ENCODE results near the gene G2E3. TPM values are rescaled to one million over a fixed set of nuclear protein-coding genes. Genes with fewer than 3 reads are reported as not detected.

G2E3 gene
- total and polyA plus RNA-seq, 2 of the 4 experiments (the other 2 are of a cell fraction), result 9.6 to 19.4 TPM

DNA sequence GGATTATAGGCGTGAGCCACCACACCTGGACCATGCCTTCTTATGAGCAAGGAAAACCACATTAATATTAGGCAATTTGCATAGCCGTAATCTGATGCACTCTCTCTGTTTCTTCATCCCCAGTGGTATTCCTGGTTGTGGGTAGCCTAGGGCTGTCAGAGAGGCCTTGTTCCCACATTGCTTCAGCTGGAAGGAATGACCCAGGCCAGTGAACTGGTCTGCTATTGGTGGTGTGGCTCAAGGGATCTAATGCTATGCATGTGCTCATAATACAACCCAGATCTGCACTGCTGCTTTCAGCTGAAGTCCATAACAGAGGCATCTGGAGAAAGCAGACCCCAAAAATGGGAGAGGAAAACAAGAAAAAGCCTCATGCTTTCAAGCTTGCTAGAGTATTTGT, 33.1 kb upstream of the G2E3 start:
- no peaks in the 10 kb centered on the region for H3K9me3 ChIP-seq (ENCODE audit: control insufficient read depth, insufficient read depth, low read length)
- intact Hi-C loops (cut with micrococcal nuclease), result no loop called here
- H4K20me1 ChIP-seq (ENCODE audit: insufficient read depth, low read length), result no peaks in the 10 kb centered on the region
- H3K4me3 ChIP-seq (ENCODE audit: insufficient read depth, low read depth, low read length), result no peak overlapping the region
- CTCF ChIA-PET, result no interaction called here
- in situ Hi-C loops (cut with MboI; ENCODE audit: low sequenced_read_pairs), result no loop called here
- H3K36me3 ChIP-seq (ENCODE audit: control insufficient read depth, insufficient read depth, low read length), result no peaks in the 10 kb centered on the region
- H3K14ac ChIP-seq (replicated peaks; ENCODE audit: low read depth, low read length), result no peak overlapping the region
- POLR2A ChIA-PET (ENCODE audit: unreplicated experiment), result no interaction called here
- no peak overlapping the region for H4K8ac ChIP-seq (ENCODE audit: low read depth in 2 of 2, low read length in 2 of 2)
- no peak for TF ChIP-seq MAFK (IDR thresholded peaks at IDR 0.05; ENCODE audit: low read depth, low read length)
- no peak for TF ChIP-seq BHLHE40 (IDR thresholded peaks at IDR 0.05; ENCODE audit: low read depth, low read length)
- TF ChIP-seq NFE2L2 (IDR thresholded peaks at IDR 0.05; ENCODE audit: low read depth, low read length), result no peak
- no peak for TF ChIP-seq FOS (IDR thresholded peaks at IDR 0.05; ENCODE audit: low read depth, low read length)
- TF ChIP-seq CEBPB (IDR thresholded peaks at IDR 0.05; ENCODE audit: low read depth, low read length), result no peak
- no peak for TF ChIP-seq RCOR1 (IDR thresholded peaks at IDR 0.05; ENCODE audit: insufficient replicate concordance, low read length)
- no peak overlapping the region for H2BK15ac ChIP-seq (ENCODE audit: low read depth, low read length)
- no peak overlapping the region for H3K27ac ChIP-seq (ENCODE audit: insufficient read depth, low read length)
- DNase-seq, result peak; percentile 14
- dilution Hi-C loops (cut with HindIII; ENCODE audit: low sequenced_read_pairs, unreplicated experiment), result no loop called here
- no peak overlapping the region for H3K56ac ChIP-seq (ENCODE audit: extremely low read depth, insufficient read depth, low read length)
- no TSS peak for BruUV-seq (replicated peaks)
- no peak overlapping the region for H2BK5ac ChIP-seq (ENCODE audit: low read depth, low read length, poor library complexity, severe bottlenecking)
- H3K4me1 ChIP-seq (ENCODE audit: control insufficient read depth, insufficient read depth, low read length), result no peaks in the 10 kb centered on the region
- H3K9me1 ChIP-seq (ENCODE audit: insufficient read depth, low read length), result no peaks in the 10 kb centered on the region
- H2AFZ ChIP-seq (replicated peaks; ENCODE audit: low read length, poor library complexity), result no peak overlapping the region
- no peak overlapping the region for H3K4ac ChIP-seq (ENCODE audit: low read depth, low read length)
- no peak overlapping the region for H3K4me2 ChIP-seq (ENCODE audit: low read depth, low read length)
- H3K18ac ChIP-seq (ENCODE audit: low read depth, low read length), result no peak overlapping the region
- WGBS, 2 experiments (ENCODE audit: extremely low coverage in 2 of 2, insufficient read length in 1 of 2), result no CpG with 5 or more reads among the region's 2 CpGs
- H3K9ac ChIP-seq (ENCODE audit: low read depth, low read length), result no peak overlapping the region
- H2AK5ac ChIP-seq (ENCODE audit: low read depth, low read length), result no peak overlapping the region
- no peaks in the 10 kb centered on the region for H3K27me3 ChIP-seq (ENCODE audit: control insufficient read depth, insufficient read depth, low read length)
- H4K5ac ChIP-seq (ENCODE audit: low read depth, low read length), result no peak overlapping the region
- no peak overlapping the region for H4K91ac ChIP-seq (ENCODE audit: insufficient read depth, low read depth, low read length)
- no peak overlapping the region for H2AK9ac ChIP-seq (replicated peaks; ENCODE audit: low read depth, low read length, poor library complexity)
- no peak overlapping the region for H3K23ac ChIP-seq (ENCODE audit: low read depth, low read length)
- no peak overlapping the region for H2BK20ac ChIP-seq (ENCODE audit: low read depth, low read length)
- ATAC-seq (ENCODE audit: low read depth), result no peak; the same call in 1 of the 2 replicates
- H2BK120ac ChIP-seq (ENCODE audit: low read depth, low read length), result no peak overlapping the region
- no peaks in the 10 kb centered on the region for H3K79me1 ChIP-seq (ENCODE audit: low read depth in 1 of 2, low read length in 2 of 2)

Data from IMR-90 (cell line).